D721Med (cell line): ENCODE measurements around the gene PIEZO1.

Experiments
- DNase-seq: peaks from one replicate; pipeline ENCODE4 v3.0.0; 2011; ENCODE audit warnings: low spot score; ENCODE audit not compliant: insufficient read length
- FAIRE-seq: peaks from 2 replicates; lab custom pipeline; 2011; peaks lifted over from hg19 to GRCh38; lab: Jason Lieb, UNC
- CTCF ChIP-seq: IDR thresholded peaks from 2 replicates; pipeline ENCODE4 v1.5.1; 2012; ENCODE audit warnings: mild to moderate bottlenecking, control low read depth; ENCODE audit not compliant: insufficient read depth; ENCODE audit errors: missing control alignments

Gene PIEZO1

GRCh38 chr16:88805887-88806393, 20.9 kb upstream of the PIEZO1 start:
- FAIRE-seq (no peak), DNase-seq (no peak)
- TF ChIP-seq CTCF, result no peak

GRCh38 chr16:88805340-88805715, 20.3 kb upstream of the PIEZO1 start:
- DNase-seq (no peak), FAIRE-seq (no peak)
- TF ChIP-seq CTCF, result no peak

GRCh38 chr16:88804552-88805339, 19.7 kb upstream of the PIEZO1 start:
- TF ChIP-seq CTCF, result no peak
- FAIRE-seq (no peak), DNase-seq (no peak)

- FAIRE-seq, result no peak
- DNase-seq, result no peak
- no peak for TF ChIP-seq CTCF
Observed at GRCh38 chr16:88804173-88804551, 19.1 kb upstream of the PIEZO1 start.

- DNase-seq (peak; percentile 88), FAIRE-seq (no peak)
- no peak for TF ChIP-seq CTCF
Observed at GRCh38 chr16:88803264-88803987, 18.4 kb upstream of the PIEZO1 start, which contains the start of gene CDT1. Gene CDT1 (plus strand): TSS chr16:88803789. CDS start chr16:88803832, 43 bp downstream.

GRCh38 chr16:88800277-88800592, 15.2 kb upstream of the PIEZO1 start:
- no peak for TF ChIP-seq CTCF
- FAIRE-seq (no peak), DNase-seq (no peak)
